ENCODE results near the gene PRRC2B.

DNA sequence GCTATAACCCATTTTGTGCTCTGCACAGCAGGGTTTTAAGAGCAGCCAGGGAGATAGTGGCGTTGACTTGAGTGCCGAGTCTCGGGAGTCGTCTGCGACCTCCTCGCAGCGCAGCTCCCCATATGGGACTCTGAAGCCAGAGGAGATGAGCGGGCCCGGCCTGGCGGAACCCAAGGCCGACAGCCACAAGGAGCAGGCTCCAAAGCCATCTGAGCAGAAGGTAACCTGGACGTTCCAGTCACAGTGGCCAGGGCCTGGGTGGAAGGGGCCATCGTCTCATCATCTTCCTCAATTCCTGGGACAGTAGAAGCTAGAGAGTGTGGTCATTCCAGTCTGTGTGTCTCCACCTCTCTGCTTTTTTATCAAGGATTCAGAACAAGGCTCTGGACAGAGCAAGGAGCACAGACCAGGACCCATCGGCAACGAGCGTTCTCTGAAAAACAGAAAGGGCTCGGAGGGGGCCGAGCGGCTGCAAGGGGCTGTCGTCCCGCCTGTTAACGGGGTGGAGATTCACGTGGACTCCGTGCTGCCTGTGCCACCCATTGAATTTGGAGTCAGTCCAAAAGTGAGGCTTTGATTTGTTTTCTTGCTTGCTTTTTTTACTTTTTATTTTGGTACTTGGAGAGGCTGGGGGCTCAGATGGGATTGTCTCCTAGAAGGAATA lies 88.6 kb downstream of the PRRC2B start:
- TF ChIP-seq POLR2A (IDR thresholded peaks at IDR 0.05; ENCODE audit: low read depth, low read length): no peak
- no peak for TF ChIP-seq POLR2AphosphoS5 (IDR thresholded peaks at IDR 0.05; ENCODE audit: low read depth, low read length)
- no peak for TF ChIP-seq POU2F2 (IDR thresholded peaks at IDR 0.05; ENCODE audit: low read depth, low read length)

All from GM12891 (cell line).